GM12878 (cell line): ENCODE measurements around the gene ITGB2. TPM values are rescaled to one million over a fixed set of nuclear protein-coding genes. Genes with fewer than 3 reads are reported as not detected.

Source experiments
- ATF3 ChIP-seq: IDR thresholded peaks from 2 replicates; pipeline ENCODE4 v1.6.1; 2011; ENCODE audit warnings: low read depth, mild to moderate bottlenecking, low read length, moderate library complexity, borderline replicate concordance; ENCODE audit errors: extremely low read depth
- HDAC6 ChIP-seq: fragments of 200-600 bp; sonication (generic); IDR thresholded peaks from one replicate; pipeline ENCODE4 v1.8.0; 2017; ENCODE audit warnings: antibody characterized with exemption; ENCODE audit not compliant: unreplicated experiment
- LARP7 ChIP-seq: fragments of 450-650 bp; IDR thresholded peaks from 2 replicates; pipeline ENCODE4 v1.6.1; 2017; ENCODE audit warnings: mild to moderate bottlenecking
- MYB ChIP-seq: fragments of 150-350 bp; IDR thresholded peaks from 2 replicates; pipeline ENCODE4 v1.6.1; 2014; ENCODE audit warnings: mild to moderate bottlenecking, low read depth, low read length, borderline replicate concordance
- PKNOX1 ChIP-seq: fragments of 450-650 bp; IDR thresholded peaks from 2 replicates; pipeline ENCODE4 v1.6.1; 2016; ENCODE audit warnings: mild to moderate bottlenecking
- YY1 ChIP-seq: IDR thresholded peaks from 2 replicates; pipeline ENCODE4 v1.6.1; 2011; ENCODE audit warnings: low read depth, mild to moderate bottlenecking, low read length
- ZBTB40 ChIP-seq: fragments of 450-650 bp; IDR thresholded peaks from 2 replicates; pipeline ENCODE4 v1.6.1; 2016; ENCODE audit warnings: mild to moderate bottlenecking, moderate library complexity, borderline replicate concordance
- polyA plus RNA-seq, 11 experiments: library from polyadenylated mRNA; depleted of rRNA in 4 of 11; unstranded in 6 of 11; stranded (reverse) in 5 of 11; fragments of >200 nt; fragmentation: Nextera tagmentation in 4 of 11; fragmentation: Illumina TruSeq in 1 of 11; extraction: Ambion mirVana in 4 of 11; extraction: Trizol in 1 of 11; gene quantifications; 1 replicate in 1 of 11; 2 replicates in 10 of 11; pipeline versions ENCODE4 v1.2.1 to v1.2.3, GENCODE V29; 2011 to 2016; ENCODE audit warnings: inconsistent platforms in 2 of 11, missing spikeins in 2 of 11, low read depth in 1 of 11
- total RNA-seq, 4 experiments: library from RNA; depleted of rRNA in 3 of 4; stranded (reverse); fragments of >200 nt in 3 of 4; fragmentation: Illumina TruSeq in 1 of 4; extraction: Trizol in 1 of 4; gene quantifications; 2 replicates each; pipeline versions ENCODE4 v1.2.1 to v1.2.3, GENCODE V29; 2013 to 2021
- TF ChIP-seq, protein P1 (sequence below): fragments of 450-650 bp; IDR thresholded peaks from 2 replicates; pipeline ENCODE4 v1.6.1; 2017; ENCODE audit warnings: mild to moderate bottlenecking, moderate library complexity
- TF ChIP-seq, protein P2 (sequence below): IDR thresholded peaks from 2 replicates; pipeline ENCODE4 v1.6.1; 2012; ENCODE audit warnings: low read depth, low read length, improper control_type of control experiment
- TF ChIP-seq, protein P3 (sequence below): fragments of 450-650 bp; formaldehyde crosslinking; IDR thresholded peaks from 2 replicates; pipeline ENCODE4 v1.5.0; 2022; ENCODE audit warnings: mild to moderate bottlenecking, missing genetic modification characterization

The ITGB2 gene
- total and polyA plus RNA-seq, 10 of the 15 experiments (the other 5 are each of a cell fraction or from before 2014, with no cell fraction given), result 8.0 to 172 (median 58.9) TPM

GRCh38 chr21:44873356-44874239 lies 47.1 kb downstream of the ITGB2 start, which contains the start of gene PTTG1IP (continued):
- TF ChIP-seq, protein P1, sequence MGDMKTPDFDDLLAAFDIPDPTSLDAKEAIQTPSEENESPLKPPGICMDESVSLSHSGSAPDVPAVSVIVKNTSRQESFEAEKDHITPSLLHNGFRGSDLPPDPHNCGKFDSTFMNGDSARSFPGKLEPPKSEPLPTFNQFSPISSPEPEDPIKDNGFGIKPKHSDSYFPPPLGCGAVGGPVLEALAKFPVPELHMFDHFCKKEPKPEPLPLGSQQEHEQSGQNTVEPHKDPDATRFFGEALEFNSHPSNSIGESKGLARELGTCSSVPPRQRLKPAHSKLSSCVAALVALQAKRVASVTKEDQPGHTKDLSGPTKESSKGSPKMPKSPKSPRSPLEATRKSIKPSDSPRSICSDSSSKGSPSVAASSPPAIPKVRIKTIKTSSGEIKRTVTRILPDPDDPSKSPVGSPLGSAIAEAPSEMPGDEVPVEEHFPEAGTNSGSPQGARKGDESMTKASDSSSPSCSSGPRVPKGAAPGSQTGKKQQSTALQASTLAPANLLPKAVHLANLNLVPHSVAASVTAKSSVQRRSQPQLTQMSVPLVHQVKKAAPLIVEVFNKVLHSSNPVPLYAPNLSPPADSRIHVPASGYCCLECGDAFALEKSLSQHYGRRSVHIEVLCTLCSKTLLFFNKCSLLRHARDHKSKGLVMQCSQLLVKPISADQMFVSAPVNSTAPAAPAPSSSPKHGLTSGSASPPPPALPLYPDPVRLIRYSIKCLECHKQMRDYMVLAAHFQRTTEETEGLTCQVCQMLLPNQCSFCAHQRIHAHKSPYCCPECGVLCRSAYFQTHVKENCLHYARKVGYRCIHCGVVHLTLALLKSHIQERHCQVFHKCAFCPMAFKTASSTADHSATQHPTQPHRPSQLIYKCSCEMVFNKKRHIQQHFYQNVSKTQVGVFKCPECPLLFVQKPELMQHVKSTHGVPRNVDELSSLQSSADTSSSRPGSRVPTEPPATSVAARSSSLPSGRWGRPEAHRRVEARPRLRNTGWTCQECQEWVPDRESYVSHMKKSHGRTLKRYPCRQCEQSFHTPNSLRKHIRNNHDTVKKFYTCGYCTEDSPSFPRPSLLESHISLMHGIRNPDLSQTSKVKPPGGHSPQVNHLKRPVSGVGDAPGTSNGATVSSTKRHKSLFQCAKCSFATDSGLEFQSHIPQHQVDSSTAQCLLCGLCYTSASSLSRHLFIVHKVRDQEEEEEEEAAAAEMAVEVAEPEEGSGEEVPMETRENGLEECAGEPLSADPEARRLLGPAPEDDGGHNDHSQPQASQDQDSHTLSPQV, result no peak
- peak; percentile 62 for TF ChIP-seq ZBTB40
- no peak for TF ChIP-seq HDAC6
- TF ChIP-seq PKNOX1, result no peak; the same call in 1 of the 2 replicates
- TF ChIP-seq, protein P2, sequence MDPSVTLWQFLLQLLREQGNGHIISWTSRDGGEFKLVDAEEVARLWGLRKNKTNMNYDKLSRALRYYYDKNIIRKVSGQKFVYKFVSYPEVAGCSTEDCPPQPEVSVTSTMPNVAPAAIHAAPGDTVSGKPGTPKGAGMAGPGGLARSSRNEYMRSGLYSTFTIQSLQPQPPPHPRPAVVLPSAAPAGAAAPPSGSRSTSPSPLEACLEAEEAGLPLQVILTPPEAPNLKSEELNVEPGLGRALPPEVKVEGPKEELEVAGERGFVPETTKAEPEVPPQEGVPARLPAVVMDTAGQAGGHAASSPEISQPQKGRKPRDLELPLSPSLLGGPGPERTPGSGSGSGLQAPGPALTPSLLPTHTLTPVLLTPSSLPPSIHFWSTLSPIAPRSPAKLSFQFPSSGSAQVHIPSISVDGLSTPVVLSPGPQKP, result peak; percentile 88
- peak; percentile 56; the same call in 1 of the 2 replicates for TF ChIP-seq LARP7
- TF ChIP-seq ATF3, result 0 out of 2 replicates have a peak, but pooled peaks have one; percentile 7
- TF ChIP-seq MYB, result no peak
- TF ChIP-seq YY1, result peak; percentile 32; the same call in 1 of the 2 replicates
- TF ChIP-seq, protein P3, sequence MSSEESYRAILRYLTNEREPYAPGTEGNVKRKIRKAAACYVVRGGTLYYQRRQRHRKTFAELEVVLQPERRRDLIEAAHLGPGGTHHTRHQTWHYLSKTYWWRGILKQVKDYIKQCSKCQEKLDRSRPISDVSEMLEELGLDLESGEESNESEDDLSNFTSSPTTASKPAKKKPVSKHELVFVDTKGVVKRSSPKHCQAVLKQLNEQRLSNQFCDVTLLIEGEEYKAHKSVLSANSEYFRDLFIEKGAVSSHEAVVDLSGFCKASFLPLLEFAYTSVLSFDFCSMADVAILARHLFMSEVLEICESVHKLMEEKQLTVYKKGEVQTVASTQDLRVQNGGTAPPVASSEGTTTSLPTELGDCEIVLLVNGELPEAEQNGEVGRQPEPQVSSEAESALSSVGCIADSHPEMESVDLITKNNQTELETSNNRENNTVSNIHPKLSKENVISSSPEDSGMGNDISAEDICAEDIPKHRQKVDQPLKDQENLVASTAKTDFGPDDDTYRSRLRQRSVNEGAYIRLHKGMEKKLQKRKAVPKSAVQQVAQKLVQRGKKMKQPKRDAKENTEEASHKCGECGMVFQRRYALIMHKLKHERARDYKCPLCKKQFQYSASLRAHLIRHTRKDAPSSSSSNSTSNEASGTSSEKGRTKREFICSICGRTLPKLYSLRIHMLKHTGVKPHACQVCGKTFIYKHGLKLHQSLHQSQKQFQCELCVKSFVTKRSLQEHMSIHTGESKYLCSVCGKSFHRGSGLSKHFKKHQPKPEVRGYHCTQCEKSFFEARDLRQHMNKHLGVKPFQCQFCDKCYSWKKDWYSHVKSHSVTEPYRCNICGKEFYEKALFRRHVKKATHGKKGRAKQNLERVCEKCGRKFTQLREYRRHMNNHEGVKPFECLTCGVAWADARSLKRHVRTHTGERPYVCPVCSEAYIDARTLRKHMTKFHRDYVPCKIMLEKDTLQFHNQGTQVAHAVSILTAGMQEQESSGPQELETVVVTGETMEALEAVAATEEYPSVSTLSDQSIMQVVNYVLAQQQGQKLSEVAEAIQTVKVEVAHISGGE, result no peak
